Nephron (organoid): Measurements from ENCODE around the gene LRRC49.

Experiments used
- H3K27ac Mint-ChIP-seq, 3 experiments: 2 replicates each; pipeline ENCODE4 v1.8.0; 2020; ENCODE audit warnings: mixed read lengths in 3 of 3, mild to moderate bottlenecking in 2 of 3, moderate library complexity in 1 of 3
- H3K27me3 Mint-ChIP-seq: 2 replicates; pipeline ENCODE4 v1.8.0; 2021; ENCODE audit warnings: low read depth, mild to moderate bottlenecking, moderate library complexity, mixed read lengths
- H3K36me3 Mint-ChIP-seq: 2 replicates; pipeline ENCODE4 v1.8.0; 2020; ENCODE audit warnings: low read depth, mixed read lengths
- H3K4me1 Mint-ChIP-seq: 2 replicates; pipeline ENCODE4 v1.8.0; 2020; ENCODE audit warnings: mixed read lengths
- H3K4me3 Mint-ChIP-seq, 3 experiments: 2 replicates each; pipeline ENCODE4 v1.8.0; 2020; ENCODE audit warnings: mild to moderate bottlenecking in 3 of 3, mixed read lengths in 3 of 3, moderate library complexity in 2 of 3
- H3K9me3 Mint-ChIP-seq: 2 replicates; pipeline ENCODE4 v1.8.0; 2020; ENCODE audit warnings: mixed read lengths
- CTCF ChIP-seq, 3 experiments: fragments of 200-600 bp; sonication (generic); IDR thresholded peaks; one replicate each; pipeline ENCODE4 v1.5.0; 2021; ENCODE audit warnings: antibody characterized with exemption in 3 of 3; ENCODE audit not compliant: unreplicated experiment in 3 of 3

LRRC49 gene

DNA sequence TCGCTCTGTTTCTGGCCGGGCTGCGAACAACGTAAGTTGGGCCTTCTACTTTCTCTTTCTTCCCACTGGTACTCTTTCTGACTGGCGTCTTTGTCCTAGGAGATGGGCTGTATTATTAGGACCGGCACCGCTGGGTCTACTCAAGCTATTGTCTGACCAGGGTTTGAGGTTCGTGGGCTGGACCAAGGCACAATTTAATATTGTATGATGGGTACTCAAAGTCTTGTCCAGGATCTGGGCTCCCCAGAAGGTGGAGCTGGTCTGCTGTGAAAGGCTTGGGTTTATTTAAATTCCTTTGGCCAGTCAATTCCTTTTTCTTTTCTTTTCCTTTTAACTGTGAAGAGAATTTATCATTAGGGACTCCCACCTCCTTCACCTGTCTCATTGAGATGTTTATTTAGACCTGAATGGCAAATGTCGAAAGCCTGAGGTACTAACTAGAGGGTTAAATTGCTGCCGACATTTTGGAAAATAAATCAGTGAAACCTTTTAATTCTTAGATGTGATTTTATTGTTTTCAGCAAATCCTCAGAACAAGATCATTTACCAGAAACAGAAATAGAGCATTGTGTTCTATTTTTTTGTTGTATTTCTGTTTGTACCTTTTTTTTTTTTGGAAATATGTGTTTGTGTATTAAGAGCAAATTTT lies 410 bp downstream of the LRRC49 start:
- Mint-ChIP-seq H3K27me3 (no peaks in the 10 kb centered on the region), H3K27ac (peak overlapping the region; percentile 89 to 95 (median 93)), H3K9me3 (no peaks in the 10 kb centered on the region), H3K4me1 (peaks cover 26% of the 10 kb centered on the region), H3K4me3 (peak overlapping the region; percentile 95 to 98 (median 96)), H3K36me3 (peaks cover 5% of the 10 kb centered on the region)
- peak; percentile 54 to 60 (median 55) for TF ChIP-seq CTCF (IDR thresholded peaks at IDR 0.05; ENCODE audit: unreplicated experiment in 3 of 3)

DNA sequence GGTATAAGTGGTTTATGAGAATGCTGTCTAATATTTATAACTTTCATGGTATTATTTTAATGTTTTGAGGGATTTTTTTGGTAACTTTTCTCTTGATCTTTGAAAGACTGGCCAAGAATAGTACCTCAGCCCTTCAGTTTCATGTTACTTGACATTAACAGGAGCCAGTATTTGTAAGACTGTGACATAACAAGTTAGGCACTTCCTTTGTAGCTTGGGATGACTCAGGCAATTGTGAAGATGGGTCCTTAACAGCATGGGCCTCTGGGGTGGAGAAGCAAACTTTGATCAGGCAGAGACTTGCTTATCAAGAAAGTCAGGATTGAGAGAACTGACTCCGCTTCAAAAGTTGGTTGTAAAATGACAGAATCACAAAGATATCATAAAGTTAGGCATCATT lies 9.5 kb downstream of the LRRC49 start:
- Mint-ChIP-seq H3K4me1 (no peaks in the 10 kb centered on the region), H3K9me3 (no peaks in the 10 kb centered on the region), H3K27ac (no peak overlapping the region), H3K4me3 (no peak overlapping the region), H3K27me3 (no peaks in the 10 kb centered on the region), H3K36me3 (peaks cover 40% of the 10 kb centered on the region)
- TF ChIP-seq CTCF (IDR thresholded peaks at IDR 0.05; ENCODE audit: unreplicated experiment in 3 of 3), result no peak

GRCh38 chr15:70906842-70907241 lies 14.2 kb downstream of the LRRC49 start:
- Mint-ChIP-seq H3K4me1 (no peaks in the 10 kb centered on the region), H3K9me3 (peaks cover 10% of the 10 kb centered on the region), H3K4me3 (no peak overlapping the region), H3K27ac (no peak overlapping the region), H3K36me3 (peaks cover 53% of the 10 kb centered on the region), H3K27me3 (no peaks in the 10 kb centered on the region)
- no peak for TF ChIP-seq CTCF (IDR thresholded peaks at IDR 0.05; ENCODE audit: unreplicated experiment in 3 of 3)

DNA sequence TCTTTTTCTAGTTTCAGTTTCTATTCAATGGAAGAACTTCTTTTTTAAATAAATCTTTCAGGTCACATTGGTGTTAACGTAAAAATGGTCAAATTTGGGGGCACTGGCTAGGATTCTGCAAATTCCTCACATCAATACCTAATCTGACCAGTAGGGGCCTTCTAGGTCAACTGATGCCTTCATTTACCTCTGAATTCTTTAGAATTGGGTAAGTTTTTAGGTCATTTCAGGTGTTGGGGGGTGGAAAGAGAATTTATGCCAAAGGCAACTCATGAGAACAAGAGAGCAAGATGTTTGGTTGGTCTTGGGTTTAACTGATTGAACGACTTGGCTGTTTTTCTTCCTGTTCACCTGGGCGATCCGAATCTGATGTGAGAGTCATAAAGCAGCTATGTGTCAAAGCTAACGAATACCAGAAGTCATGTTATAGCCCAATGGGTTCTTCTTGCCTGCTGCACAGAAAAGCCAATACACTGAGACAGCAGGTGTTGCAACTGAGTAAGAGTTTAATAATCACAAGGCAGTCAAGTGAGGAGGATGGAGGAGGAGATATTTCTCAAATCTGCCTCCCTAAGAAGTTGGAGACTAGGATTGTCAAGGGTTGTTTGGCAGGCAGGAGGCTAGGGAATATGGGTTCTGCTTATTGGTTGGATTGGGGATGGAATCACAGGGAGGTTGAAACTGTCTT lies 15.3 kb downstream of the LRRC49 start:
- Mint-ChIP-seq H3K9me3 (peaks cover 10% of the 10 kb centered on the region), H3K27ac (no peak overlapping the region), H3K4me3 (no peak overlapping the region), H3K27me3 (no peaks in the 10 kb centered on the region), H3K4me1 (no peaks in the 10 kb centered on the region), H3K36me3 (peaks cover 49% of the 10 kb centered on the region)
- TF ChIP-seq CTCF (IDR thresholded peaks at IDR 0.05; ENCODE audit: unreplicated experiment in 3 of 3), result no peak

GRCh38 chr15:70910958-70911357 lies 18.3 kb downstream of the LRRC49 start:
- no peak overlapping the region for H3K27ac Mint-ChIP-seq
- H3K4me1 Mint-ChIP-seq, result no peaks in the 10 kb centered on the region
- no peak overlapping the region for H3K4me3 Mint-ChIP-seq
- no peak for TF ChIP-seq CTCF (IDR thresholded peaks at IDR 0.05; ENCODE audit: unreplicated experiment in 3 of 3)
- no peaks in the 10 kb centered on the region for H3K27me3 Mint-ChIP-seq
- peaks cover 30% of the 10 kb centered on the region for H3K36me3 Mint-ChIP-seq
- peaks cover 10% of the 10 kb centered on the region for H3K9me3 Mint-ChIP-seq

- Mint-ChIP-seq H3K9me3 (peaks cover 10% of the 10 kb centered on the region), H3K27me3 (no peaks in the 10 kb centered on the region), H3K27ac (no peak overlapping the region), H3K4me1 (no peaks in the 10 kb centered on the region), H3K4me3 (no peak overlapping the region), H3K36me3 (peaks cover 20% of the 10 kb centered on the region)
- TF ChIP-seq CTCF (IDR thresholded peaks at IDR 0.05; ENCODE audit: unreplicated experiment in 3 of 3), result no peak
These were observed 19.6 kb downstream of the LRRC49 start for GRCh38 chr15:70912187-70912586.
